GM18861 (cell line): ENCODE results near the gene DYDC2.
"Not testable (repeated sequence)": the region's sequence is repeated elsewhere in the genome, so short reads cannot be mapped to it uniquely, and the experiment has no call there.

Experiments
- ATAC-seq: cut with Tn5 transposase; IDR thresholded peaks from one replicate; pipeline ENCODE4 v1.9.1; 2021; ENCODE audit not compliant: unreplicated experiment

Gene DYDC2

GRCh38 chr10:80412486-80412885, 55.9 kb downstream of the DYDC2 start:
- no peak for ATAC-seq

GRCh38 chr10:80413271-80413996, 56.9 kb downstream of the DYDC2 start:
- no peak for ATAC-seq

- ATAC-seq = no peak
Measured at GRCh38 chr10:80414142-80414895, 57.7 kb downstream of the DYDC2 start.

- ATAC-seq = no peak
Measured at GRCh38 chr10:80415734-80416478, 59.3 kb downstream of the DYDC2 start.

- no peak for ATAC-seq
Measured at GRCh38 chr10:80416479-80417098, 60.0 kb downstream of the DYDC2 start.

GRCh38 chr10:80417256-80417655, 60.7 kb downstream of the DYDC2 start:
- ATAC-seq = not testable (repeated sequence)
